ENCODE measurements around the gene NFKB2.

Gene NFKB2

GRCh38 chr10:102421757-102422512 lies 26.4 kb downstream of the NFKB2 start:
- no peaks in the 10 kb centered on the region for H3K9me3 ChIP-seq
- H3K36me3 ChIP-seq, result peaks cover 12% of the 10 kb centered on the region
- no peaks in the 10 kb centered on the region for H3K27me3 ChIP-seq
- H3K4me1 ChIP-seq, result peaks cover 2% of the 10 kb centered on the region; the same call in 1 of the 2 replicates
- peak overlapping the region; percentile 92 for H3K4me3 ChIP-seq (ENCODE audit: low read depth, low read length)
- no peak for TF ChIP-seq CTCF (IDR thresholded peaks at IDR 0.05; ENCODE audit: low read depth, low read length)
- no peak for DNase-seq

GRCh38 chr10:102422545-102423129 lies 27.1 kb downstream of the NFKB2 start:
- peak; percentile 85 for TF ChIP-seq CTCF (IDR thresholded peaks at IDR 0.05; ENCODE audit: low read depth, low read length)
- peak; percentile 82 for DNase-seq

GRCh38 chr10:102423372-102423968 lies 28.0 kb downstream of the NFKB2 start:
- Histone ChIP-seq H3K4me1 (peaks cover 2% of the 10 kb centered on the region; the same call in 1 of the 2 replicates), H3K36me3 (peaks cover 12% of the 10 kb centered on the region), H3K27me3 (no peaks in the 10 kb centered on the region), H3K9me3 (no peaks in the 10 kb centered on the region), H3K4me3 (ENCODE audit: low read depth, low read length) (no peak overlapping the region)
- TF ChIP-seq CTCF (IDR thresholded peaks at IDR 0.05; ENCODE audit: low read depth, low read length), result no peak
- no peak for DNase-seq

More at GRCh38 chr10:102422545-102423129, 27.1 kb downstream of the NFKB2 start:
- Histone ChIP-seq H3K36me3 (peaks cover 12% of the 10 kb centered on the region), H3K4me1 (peaks cover 2% of the 10 kb centered on the region; the same call in 1 of the 2 replicates), H3K4me3 (ENCODE audit: low read depth, low read length) (peak overlapping the region; percentile 92), H3K9me3 (no peaks in the 10 kb centered on the region), H3K27me3 (no peaks in the 10 kb centered on the region)

GRCh38 chr10:102424145-102424544 lies 28.6 kb downstream of the NFKB2 start:
- no peak for TF ChIP-seq CTCF (IDR thresholded peaks at IDR 0.05; ENCODE audit: low read depth, low read length)
- peaks cover 12% of the 10 kb centered on the region for H3K36me3 ChIP-seq
- no peaks in the 10 kb centered on the region for H3K27me3 ChIP-seq
- no peak overlapping the region for H3K4me3 ChIP-seq (ENCODE audit: low read depth, low read length)
- H3K9me3 ChIP-seq, result no peaks in the 10 kb centered on the region
- DNase-seq, result no peak
- peaks cover 2% of the 10 kb centered on the region; the same call in 1 of the 2 replicates for H3K4me1 ChIP-seq

- Histone ChIP-seq H3K9me3 (no peaks in the 10 kb centered on the region), H3K4me3 (ENCODE audit: low read depth, low read length) (no peak overlapping the region), H3K36me3 (peaks cover 12% of the 10 kb centered on the region), H3K27me3 (no peaks in the 10 kb centered on the region), H3K4me1 (peaks cover 2% of the 10 kb centered on the region; the same call in 1 of the 2 replicates)
- no peak for DNase-seq
- no peak for TF ChIP-seq CTCF (IDR thresholded peaks at IDR 0.05; ENCODE audit: low read depth, low read length)
Measured at GRCh38 chr10:102424916-102425315, 29.4 kb downstream of the NFKB2 start.
